Measurements from ENCODE around the gene ERP27.

- TF ChIP-seq POLR2A (IDR thresholded peaks at IDR 0.05) (no peak), CTCF (IDR thresholded peaks at IDR 0.05) (no peak)
Observed at GRCh38 chr12:14964406-14964805, 26.1 kb upstream of the ERP27 start.

Measured in thyroid gland (tissue), 4 donors.